HS-27A (cell line): ENCODE data around the gene MVB12B.

ENCODE experiments used
- DNase-seq: peaks from one replicate; pipeline ENCODE4 v3.0.0-alpha.2; 2012; ENCODE audit warnings: low read depth, missing footprints

MVB12B gene

GRCh38 chr9:126521551-126521950, 194.9 kb downstream of the MVB12B start:
- DNase-seq = no peak

DNA sequence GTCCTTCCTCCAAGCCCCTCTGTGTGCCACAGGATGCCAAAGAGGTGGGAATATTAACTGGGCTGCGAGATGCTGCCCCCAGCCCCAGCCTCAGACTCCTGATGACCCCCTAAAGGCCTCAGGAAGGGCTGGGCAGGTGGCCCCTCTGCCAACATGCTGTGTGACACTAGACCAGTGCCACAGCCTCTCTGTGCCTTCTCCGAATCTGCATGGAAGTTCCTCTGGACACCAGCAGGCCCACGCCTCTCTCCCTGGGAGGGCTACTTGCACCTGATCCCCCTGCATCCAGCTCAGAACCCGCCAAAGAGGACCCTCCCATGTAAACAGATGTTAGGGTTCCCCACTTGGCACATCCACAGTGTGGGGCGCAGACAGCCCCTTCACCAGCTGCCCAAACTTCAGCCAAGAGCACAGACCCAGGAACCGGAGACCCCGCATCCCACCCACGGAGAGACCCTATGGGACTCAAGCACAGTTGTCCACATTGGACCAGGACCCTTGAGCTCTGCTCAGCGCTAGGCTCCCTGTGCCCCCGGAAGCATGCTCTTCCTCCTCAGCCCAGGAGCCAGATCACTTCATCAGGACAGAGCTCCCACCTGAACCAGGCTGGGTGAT, 195.5 kb downstream of the MVB12B start:
- no peak for DNase-seq

GRCh38 chr9:126522612-126523356, 196.2 kb downstream of the MVB12B start:
- no peak for DNase-seq

- DNase-seq = no peak
Observed at GRCh38 chr9:126523611-126524111, 197.0 kb downstream of the MVB12B start.

GRCh38 chr9:126524353-126525077, 197.9 kb downstream of the MVB12B start:
- no peak for DNase-seq

GRCh38 chr9:126526218-126527108, 199.8 kb downstream of the MVB12B start:
- no peak for DNase-seq

DNA sequence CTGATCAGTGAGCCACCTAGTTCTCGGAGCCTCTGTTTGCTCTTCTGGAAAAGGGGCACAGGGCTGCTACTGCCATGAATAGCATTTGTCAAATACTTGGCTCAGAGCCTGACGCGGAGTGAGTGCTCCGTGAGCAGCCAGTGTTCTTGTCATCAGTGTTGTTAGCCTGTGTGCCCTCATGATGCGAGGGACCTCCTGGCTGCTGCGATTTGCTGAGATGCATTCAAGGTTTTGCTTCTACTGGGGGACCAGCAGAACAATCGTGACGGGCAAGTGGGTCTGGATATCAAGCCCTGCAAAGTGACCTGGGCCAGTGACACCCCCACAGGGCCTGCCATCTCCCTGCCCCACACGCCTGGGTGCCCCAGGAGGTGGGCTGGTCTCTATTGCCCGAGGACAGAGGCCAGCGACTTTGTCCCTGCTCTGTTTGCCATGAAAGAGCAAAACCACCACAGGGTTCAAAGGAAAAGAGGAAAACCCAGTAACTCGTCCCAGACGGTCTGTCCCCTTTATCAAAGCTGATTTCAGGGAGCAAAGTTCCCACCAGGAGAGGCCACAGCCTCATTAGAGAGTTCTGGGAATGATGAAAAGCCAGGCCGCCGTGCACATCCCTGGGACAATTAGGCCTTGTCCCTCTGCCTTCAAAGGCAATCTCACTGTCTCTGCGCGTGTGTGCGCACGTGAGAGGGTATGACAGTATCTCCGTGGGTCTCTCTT, 200.6 kb downstream of the MVB12B start:
- DNase-seq = no peak

- no peak for DNase-seq
Observed at GRCh38 chr9:126528111-126528510, 201.5 kb downstream of the MVB12B start.

GRCh38 chr9:126528915-126529314, 202.3 kb downstream of the MVB12B start:
- no peak for DNase-seq

DNA sequence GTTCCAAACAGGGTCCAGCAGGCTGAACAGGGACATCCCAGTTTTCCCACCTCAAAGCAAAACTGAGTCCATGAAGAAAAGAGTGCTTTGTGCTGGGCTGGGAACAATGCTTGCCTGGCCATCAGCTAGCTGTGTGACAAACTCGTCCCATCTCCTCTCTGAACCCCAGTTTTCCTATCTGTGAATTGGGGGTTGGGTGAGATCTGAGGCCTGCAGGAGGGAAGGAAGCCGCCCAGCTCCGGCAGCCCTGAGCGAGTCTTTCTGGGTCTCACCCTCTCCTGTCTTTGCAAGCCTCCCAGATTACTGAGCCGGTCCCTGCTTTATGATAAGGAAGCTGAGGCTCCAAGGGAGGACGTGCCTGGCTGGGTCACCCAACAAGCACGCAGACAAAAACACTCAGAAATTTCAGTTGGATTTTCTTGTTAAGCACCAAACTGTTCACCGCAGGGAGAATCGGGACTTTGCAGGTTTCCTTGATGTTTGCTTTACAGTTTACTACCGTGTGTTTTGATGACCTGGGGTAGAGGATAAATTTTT, 204.5 kb downstream of the MVB12B start:
- DNase-seq = no peak

DNA sequence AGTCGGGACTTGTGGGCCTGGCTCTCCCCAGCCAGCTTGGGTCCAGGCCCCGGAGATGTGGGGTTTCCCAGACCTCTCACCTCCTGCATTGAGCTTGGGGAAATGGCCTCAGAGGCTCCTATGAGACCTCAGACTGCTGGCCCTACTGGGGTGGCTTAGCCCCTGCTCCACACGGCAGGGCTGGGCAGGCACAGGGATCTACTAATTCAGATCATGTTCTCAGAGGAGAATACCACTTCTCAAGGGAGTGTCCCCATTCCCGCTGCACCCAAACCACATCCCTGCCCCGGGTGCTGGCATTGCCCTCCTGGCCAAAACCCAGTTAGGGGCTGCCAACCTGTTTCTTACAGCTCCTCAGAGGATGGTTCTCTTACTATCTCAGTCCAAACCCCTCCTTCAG, 205.0 kb downstream of the MVB12B start:
- DNase-seq = no peak

GRCh38 chr9:126532019-126532462, 205.4 kb downstream of the MVB12B start:
- no peak for DNase-seq

DNA sequence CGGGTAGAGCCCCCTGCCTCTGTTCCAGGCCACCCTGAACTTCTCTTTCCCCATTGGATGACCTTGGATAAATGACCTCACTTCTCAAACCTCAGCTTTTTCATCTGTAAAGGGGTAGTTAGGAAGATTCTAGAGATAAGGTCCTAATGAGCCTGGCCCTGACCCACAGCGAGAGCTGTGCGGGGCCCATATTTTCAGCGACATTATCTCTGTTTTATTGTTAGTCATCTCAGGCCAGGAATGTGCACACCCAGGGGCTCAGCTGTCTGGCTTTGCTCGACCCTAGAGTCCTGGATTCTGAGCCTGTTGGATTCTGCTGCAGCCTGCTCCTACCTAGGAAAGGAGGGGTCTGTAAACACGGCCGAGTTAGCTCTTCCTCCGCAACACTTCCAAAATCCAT, 205.9 kb downstream of the MVB12B start:
- DNase-seq = no peak

DNA sequence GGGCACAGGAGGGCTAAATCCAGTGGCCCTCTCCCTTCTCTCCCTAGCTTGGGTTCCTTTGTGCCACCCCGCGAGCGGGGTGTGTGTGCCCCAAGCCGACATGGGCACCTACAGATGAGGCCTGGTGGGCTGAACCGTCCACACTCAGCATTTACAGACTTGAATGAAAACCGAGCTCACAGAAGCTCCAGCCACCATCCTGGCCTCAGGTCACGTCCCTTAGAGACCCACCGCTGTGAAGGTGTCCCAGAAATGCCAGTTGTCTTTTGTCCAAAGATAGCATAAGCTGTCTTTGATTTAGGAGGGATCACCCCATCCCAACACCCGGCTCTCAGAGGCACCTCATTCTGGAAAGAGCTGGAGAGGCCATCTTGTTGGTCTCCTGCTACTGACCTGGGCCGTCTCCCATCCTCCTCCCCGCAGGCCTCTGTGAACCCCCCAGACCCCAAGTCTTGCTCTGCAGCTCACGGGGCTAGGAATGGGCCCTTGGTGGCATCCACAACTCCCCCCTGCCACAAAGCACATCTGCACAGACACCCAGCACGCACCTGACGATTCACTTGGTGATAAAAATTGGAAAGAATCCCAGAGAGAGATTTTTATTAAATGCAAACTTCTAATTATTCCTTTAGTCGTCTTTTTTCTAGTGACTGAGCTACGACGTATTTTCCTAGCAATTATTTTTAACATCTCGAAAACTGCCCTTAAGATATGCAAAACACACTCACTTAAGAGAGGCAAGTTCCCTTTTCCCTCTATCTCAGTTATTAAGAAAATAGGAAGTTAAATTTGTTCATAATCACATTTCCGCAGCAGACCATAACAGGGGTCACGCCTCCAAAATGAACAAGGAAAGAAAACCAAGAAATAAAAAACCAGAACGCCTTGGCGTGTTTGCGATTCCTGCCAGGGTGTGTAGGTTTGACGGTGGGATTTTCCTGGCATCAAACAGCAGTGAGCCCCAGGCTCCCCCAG, 206.6 kb downstream of the MVB12B start:
- DNase-seq = no peak

GRCh38 chr9:126533926-126534310, 207.3 kb downstream of the MVB12B start:
- DNase-seq = no peak

DNA sequence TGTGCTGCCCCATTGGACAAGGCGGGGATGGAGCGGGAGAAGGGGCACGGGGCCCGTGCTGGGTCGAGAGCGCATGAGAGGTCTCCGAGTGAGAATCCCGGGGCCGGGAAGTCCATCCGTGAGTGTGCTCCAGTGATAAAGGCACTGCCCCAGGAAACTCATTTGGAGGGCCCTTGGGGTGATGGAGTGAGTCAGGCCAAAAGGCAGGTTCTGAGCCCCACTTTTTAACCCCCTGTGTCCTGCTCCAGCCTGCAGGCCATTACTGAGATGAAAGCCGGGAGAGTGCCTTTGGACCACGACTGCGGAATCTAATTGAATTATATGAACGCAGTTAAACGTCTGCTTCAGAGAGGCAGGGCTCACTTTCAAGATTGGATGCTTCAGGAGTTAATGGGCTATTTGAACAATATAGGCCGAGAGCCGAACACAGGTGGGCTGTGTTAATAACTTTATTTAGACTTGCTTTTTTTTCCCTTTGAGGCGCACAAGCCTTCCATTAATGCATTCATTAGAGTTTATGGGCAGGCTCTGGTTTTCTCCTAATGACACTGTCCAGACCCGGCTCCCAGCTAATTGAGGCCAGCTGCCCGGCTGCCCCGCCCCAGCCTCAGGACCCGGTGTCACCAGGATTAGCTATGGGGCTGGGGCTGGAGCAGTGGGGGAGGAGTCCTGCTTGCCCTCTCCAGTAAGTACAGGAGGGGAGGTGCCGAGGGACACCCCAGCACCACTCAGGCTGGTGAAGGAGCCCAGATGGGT, 208.0 kb downstream of the MVB12B start:
- DNase-seq = no peak

GRCh38 chr9:126536131-126536530, 209.5 kb downstream of the MVB12B start:
- no peak for DNase-seq

DNA sequence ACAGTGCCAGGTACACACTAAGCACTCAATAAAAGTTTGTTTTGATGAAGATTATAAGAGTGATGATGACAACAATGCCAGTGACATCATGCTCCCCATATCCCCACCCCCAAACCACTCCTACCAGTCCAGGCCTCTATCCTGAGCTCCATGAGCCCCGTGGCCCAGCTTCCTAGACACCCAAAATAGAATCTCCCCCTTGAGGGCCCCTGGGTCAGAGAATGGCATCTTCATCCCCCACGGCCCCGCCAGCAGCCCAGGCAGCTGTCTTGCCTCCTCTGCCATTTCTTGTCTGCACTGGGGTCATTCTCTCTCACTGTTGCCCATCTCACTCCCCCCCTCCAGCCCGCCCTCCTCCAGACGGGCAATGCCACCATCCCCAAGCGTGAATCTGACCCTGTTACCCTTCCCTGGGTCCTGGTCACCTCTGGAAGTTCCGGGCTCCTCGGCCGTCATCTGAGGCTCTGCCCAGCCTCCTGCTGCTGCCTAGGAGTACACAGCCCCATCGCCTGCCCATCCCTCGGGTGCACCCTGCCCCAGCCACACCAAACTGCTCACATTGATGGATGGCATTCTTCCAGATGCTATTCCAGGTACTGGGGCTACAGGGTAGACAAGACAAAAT, 210.3 kb downstream of the MVB12B start:
- no peak for DNase-seq

- no peak for DNase-seq
Observed at GRCh38 chr9:126538550-126538949, 211.9 kb downstream of the MVB12B start.
